ENCODE measurements around the gene GRIP2. TPM values are rescaled to one million over a fixed set of nuclear protein-coding genes. Genes with fewer than 3 reads are reported as not detected.

GRIP2 gene
- total and polyA plus RNA-seq, 2 donors (not counting 3 experiments of a cell fraction or from before 2014, with no cell fraction given) = not detected

DNA sequence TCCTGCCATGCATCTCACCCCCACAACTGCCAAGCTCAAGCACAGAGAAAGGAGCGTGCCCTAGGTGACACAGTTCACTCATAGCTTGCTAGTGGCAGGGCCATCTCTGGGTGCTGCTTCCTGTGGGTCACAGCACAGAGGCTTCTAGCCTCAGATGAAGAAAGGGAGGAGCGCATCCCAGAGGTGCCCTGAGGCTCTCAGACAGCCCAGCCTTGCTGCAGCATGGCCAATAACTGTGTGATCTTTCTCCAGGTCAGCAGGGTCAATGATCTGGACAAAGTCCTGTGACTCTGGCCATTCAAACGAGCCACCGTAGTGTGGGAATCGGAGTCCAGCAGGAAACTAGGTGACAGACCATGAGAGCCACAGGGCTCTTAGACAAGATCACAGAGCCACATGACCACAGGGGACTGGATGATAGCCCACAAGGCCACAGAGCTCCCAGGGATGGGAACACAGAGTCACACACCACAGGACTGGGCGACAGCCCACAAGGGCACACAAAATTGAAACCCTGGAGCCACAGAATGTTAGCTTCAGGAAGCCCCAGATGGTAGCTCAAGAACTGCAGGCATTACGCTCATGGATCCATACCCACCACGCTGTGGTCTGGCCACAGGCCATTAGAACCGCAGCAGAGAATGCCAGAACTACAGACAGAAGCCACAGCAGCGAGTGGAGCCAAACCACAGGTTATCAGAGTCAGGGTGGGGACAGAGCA lies 25.9 kb upstream of the GRIP2 start:
- Histone ChIP-seq H4K20me1 (replicated peaks; ENCODE audit: control insufficient read depth, extremely low read depth, insufficient read depth, low read length) (no peaks in the 10 kb centered on the region), H3K79me2 (ENCODE audit: control insufficient read depth, insufficient read depth, low read length) (no peaks in the 10 kb centered on the region), H3K36me3 (ENCODE audit: control insufficient read depth in 2 of 2, extremely low read depth in 1 of 2, insufficient read depth in 2 of 2, low read length in 2 of 2) (no peaks in the 10 kb centered on the region), H2AFZ (ENCODE audit: low read depth, low read length) (no peak overlapping the region), H3K4me1 (ENCODE audit: control insufficient read depth, extremely low read depth, insufficient read depth, low read length) (no peaks in the 10 kb centered on the region), H3K4me2 (ENCODE audit: insufficient read depth, low read length) (no peak overlapping the region), H3K9me3 (replicated peaks; ENCODE audit: control insufficient read depth, insufficient read depth, low read length) (no peaks in the 10 kb centered on the region), H3K9ac (replicated peaks; ENCODE audit: extremely low read depth, insufficient read depth, low read length) (no peak overlapping the region), H3K27ac (ENCODE audit: insufficient read depth, low read depth, low read length) (no peak overlapping the region), H3K9me1 (replicated peaks; ENCODE audit: control insufficient read depth, extremely low read depth, insufficient read depth, low read length) (no peaks in the 10 kb centered on the region), H3K4me3 (replicated peaks in 1 of 3; ENCODE audit: insufficient read depth in 1 of 3, low read depth in 1 of 3, low read length in 3 of 3) (no peak overlapping the region), H3K27me3 (ENCODE audit: control insufficient read depth in 2 of 2, insufficient read depth in 2 of 2, low read length in 2 of 2) (no peaks in the 10 kb centered on the region)
- intact Hi-C loops (cut with micrococcal nuclease) (no loop called here), dilution Hi-C loops (cut with MboI; ENCODE audit: extremely low pct_ligation_motif_present, low sequenced_read_pairs) (no loop called here)
- POLR2A ChIA-PET = no interaction called here
- no peak for FAIRE-seq
- CTCF ChIA-PET = interaction anchor here (1.1 kb wide), 1 partner anchor 17 kb away, joined by 3 read pairs; no protein-coding TSS in a partner anchor
- no TSS peak for BruUV-seq (replicated peaks)
- TF ChIP-seq CTCF (IDR thresholded peaks at IDR 0.05; ENCODE audit: extremely low read depth in 1 of 2, insufficient read depth in 1 of 2, low read depth in 1 of 2, low read length in 2 of 2) (no peak), POLR2AphosphoS5 (IDR thresholded peaks at IDR 0.05; ENCODE audit: insufficient read depth, low read depth, low read length) (no peak), FOS (IDR thresholded peaks at IDR 0.05; ENCODE audit: borderline replicate concordance, insufficient read depth, low read length) (no peak), GATA2 (IDR thresholded peaks at IDR 0.05; ENCODE audit: insufficient read depth, insufficient read length, low read depth, low read length) (no peak), POLR2A (IDR thresholded peaks at IDR 0.05; ENCODE audit: low read depth, low read length) (no peak), MYC (IDR thresholded peaks at IDR 0.05; ENCODE audit: low read depth, low read length) (no peak), JUN (IDR thresholded peaks at IDR 0.05; ENCODE audit: borderline replicate concordance, insufficient read depth, insufficient read length, low read depth) (no peak), EZH2 (IDR thresholded peaks at IDR 0.05; ENCODE audit: borderline replicate concordance, low read depth, low read length, severe bottlenecking) (no peak)
- TF ChIP-seq, protein P1, sequence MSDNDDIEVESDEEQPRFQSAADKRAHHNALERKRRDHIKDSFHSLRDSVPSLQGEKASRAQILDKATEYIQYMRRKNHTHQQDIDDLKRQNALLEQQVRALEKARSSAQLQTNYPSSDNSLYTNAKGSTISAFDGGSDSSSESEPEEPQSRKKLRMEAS (IDR thresholded peaks at IDR 0.05; ENCODE audit: insufficient read depth, insufficient read length) = no peak
- no peak for DNase-seq (ENCODE audit: low read depth, low spot score)

Measured in endothelial cell of umbilical vein (primary cell).